Measurements from ENCODE around the gene AGO3.

GRCh38 chr1:36024847-36025246, 93.9 kb downstream of the AGO3 start:
- TF ChIP-seq CTCF (IDR thresholded peaks at IDR 0.05): no peak
- TF ChIP-seq POLR2AphosphoS5 (IDR thresholded peaks at IDR 0.05): no peak
